ENCODE results near the gene SMIM17. TPM values are rescaled to one million over a fixed set of nuclear protein-coding genes. Genes with fewer than 3 reads are reported as not detected.
A peak's percentile ranks its signal among the peaks of the same experiment; 100 is the strongest.

Gene SMIM17
- total RNA-seq, 2 experiments from 2014 or later: not detected

GRCh38 chr19:56617531-56617930, 25.4 kb upstream of the SMIM17 start:
- no peaks in the 10 kb centered on the region for H3K4me1 Mint-ChIP-seq (ENCODE audit: low read depth)
- H3K9me3 Mint-ChIP-seq: peaks cover 90% of the 10 kb centered on the region
- ChIA-PET CTCF (no interaction called here), POLR2A (no interaction called here)
- DNase-seq: no peak
- no peaks in the 10 kb centered on the region for H3K27me3 Mint-ChIP-seq
- no peak overlapping the region for H3K4me3 Mint-ChIP-seq
- peaks cover 95% of the 10 kb centered on the region for H3K36me3 Mint-ChIP-seq
- H3K27ac Mint-ChIP-seq: no peak overlapping the region
- intact Hi-C loops (cut with micrococcal nuclease): no loop called here

GRCh38 chr19:56619121-56619520, 23.8 kb upstream of the SMIM17 start:
- no peak for DNase-seq
- intact Hi-C loops (cut with micrococcal nuclease): no loop called here
- H3K4me3 Mint-ChIP-seq: no peak overlapping the region
- no peaks in the 10 kb centered on the region for H3K27me3 Mint-ChIP-seq
- H3K4me1 Mint-ChIP-seq (ENCODE audit: low read depth): no peaks in the 10 kb centered on the region
- POLR2A ChIA-PET: no interaction called here
- peaks cover 84% of the 10 kb centered on the region for H3K9me3 Mint-ChIP-seq
- peaks cover 93% of the 10 kb centered on the region for H3K36me3 Mint-ChIP-seq
- CTCF ChIA-PET: no interaction called here
- H3K27ac Mint-ChIP-seq: no peak overlapping the region

GRCh38 chr19:56622374-56622773, 20.6 kb upstream of the SMIM17 start:
- CTCF ChIA-PET: no interaction called here
- H3K4me1 Mint-ChIP-seq (ENCODE audit: low read depth): no peaks in the 10 kb centered on the region
- POLR2A ChIA-PET: no interaction called here
- no peaks in the 10 kb centered on the region for H3K27me3 Mint-ChIP-seq
- H3K9me3 Mint-ChIP-seq: peaks cover 72% of the 10 kb centered on the region
- H3K27ac Mint-ChIP-seq: no peak overlapping the region
- no peak for DNase-seq
- intact Hi-C loops (cut with micrococcal nuclease): no loop called here
- H3K4me3 Mint-ChIP-seq: no peak overlapping the region
- H3K36me3 Mint-ChIP-seq: peaks cover 79% of the 10 kb centered on the region

DNA sequence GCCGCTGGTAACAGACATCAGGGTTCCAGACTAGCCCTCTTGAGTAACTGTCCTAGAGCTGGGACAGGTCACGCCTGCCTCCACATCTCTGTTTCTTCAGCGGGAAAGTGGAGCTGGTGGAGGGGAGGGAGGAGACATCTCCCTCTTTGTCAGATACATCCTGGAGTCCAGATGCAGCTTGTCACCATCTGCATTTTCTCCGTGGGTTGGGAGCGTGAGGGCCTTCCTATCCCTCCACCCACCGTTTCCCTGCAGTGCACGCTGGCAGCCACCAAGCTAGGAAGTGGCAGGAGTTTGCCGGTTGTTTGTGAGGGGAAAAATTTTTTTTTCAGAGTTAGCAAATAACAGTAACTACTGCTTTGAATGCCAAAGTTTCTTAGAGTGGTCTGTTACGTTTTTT, 20.0 kb upstream of the SMIM17 start:
- H3K4me3 Mint-ChIP-seq: no peak overlapping the region
- intact Hi-C loops (cut with micrococcal nuclease): no loop called here

GRCh38 chr19:56625708-56626107, 17.3 kb upstream of the SMIM17 start:
- no peak for DNase-seq
- CTCF ChIA-PET: no interaction called here
- POLR2A ChIA-PET: no interaction called here
- Mint-ChIP-seq H3K4me1 (ENCODE audit: low read depth) (no peaks in the 10 kb centered on the region), H3K4me3 (no peak overlapping the region), H3K36me3 (peaks cover 61% of the 10 kb centered on the region), H3K9me3 (peaks cover 73% of the 10 kb centered on the region), H3K27ac (no peak overlapping the region), H3K27me3 (no peaks in the 10 kb centered on the region)
- intact Hi-C loops (cut with micrococcal nuclease): no loop called here

More for the DNA sequence above, 20.0 kb upstream of the SMIM17 start:
- no peak overlapping the region for H3K27ac Mint-ChIP-seq
- ChIA-PET CTCF (no interaction called here), POLR2A (no interaction called here)
- H3K4me1 Mint-ChIP-seq (ENCODE audit: low read depth): no peaks in the 10 kb centered on the region
- peaks cover 72% of the 10 kb centered on the region for H3K9me3 Mint-ChIP-seq
- H3K36me3 Mint-ChIP-seq: peaks cover 72% of the 10 kb centered on the region
- no peaks in the 10 kb centered on the region for H3K27me3 Mint-ChIP-seq
- DNase-seq: no peak

GRCh38 chr19:56633021-56633420, 9.9 kb upstream of the SMIM17 start:
- intact Hi-C loops (cut with micrococcal nuclease): no loop called here
- Mint-ChIP-seq H3K36me3 (peaks cover 22% of the 10 kb centered on the region), H3K27ac (no peak overlapping the region), H3K9me3 (peaks cover 78% of the 10 kb centered on the region), H3K27me3 (no peaks in the 10 kb centered on the region), H3K4me1 (ENCODE audit: low read depth) (no peaks in the 10 kb centered on the region), H3K4me3 (no peak overlapping the region)
- DNase-seq: no peak
- ChIA-PET CTCF (no interaction called here), POLR2A (no interaction called here)

GRCh38 chr19:56637976-56638555, 4.9 kb upstream of the SMIM17 start:
- intact Hi-C loops (cut with micrococcal nuclease): no loop called here
- Mint-ChIP-seq H3K4me3 (no peak overlapping the region), H3K27me3 (no peaks in the 10 kb centered on the region), H3K4me1 (ENCODE audit: low read depth) (no peaks in the 10 kb centered on the region), H3K36me3 (peaks cover 19% of the 10 kb centered on the region), H3K27ac (no peak overlapping the region), H3K9me3 (peaks cover 65% of the 10 kb centered on the region)
- ChIA-PET CTCF (no interaction called here), POLR2A (no interaction called here)
- peak; percentile 60 for DNase-seq

GRCh38 chr19:56639217-56639616, 3.7 kb upstream of the SMIM17 start:
- no peak overlapping the region for H3K27ac Mint-ChIP-seq
- H3K4me1 Mint-ChIP-seq (ENCODE audit: low read depth): no peaks in the 10 kb centered on the region
- H3K9me3 Mint-ChIP-seq: peaks cover 61% of the 10 kb centered on the region
- ChIA-PET POLR2A (no interaction called here), CTCF (no interaction called here)
- peaks cover 5% of the 10 kb centered on the region for H3K27me3 Mint-ChIP-seq
- DNase-seq: no peak
- intact Hi-C loops (cut with micrococcal nuclease): no loop called here
- H3K4me3 Mint-ChIP-seq: no peak overlapping the region
- peaks cover 26% of the 10 kb centered on the region for H3K36me3 Mint-ChIP-seq

DNA sequence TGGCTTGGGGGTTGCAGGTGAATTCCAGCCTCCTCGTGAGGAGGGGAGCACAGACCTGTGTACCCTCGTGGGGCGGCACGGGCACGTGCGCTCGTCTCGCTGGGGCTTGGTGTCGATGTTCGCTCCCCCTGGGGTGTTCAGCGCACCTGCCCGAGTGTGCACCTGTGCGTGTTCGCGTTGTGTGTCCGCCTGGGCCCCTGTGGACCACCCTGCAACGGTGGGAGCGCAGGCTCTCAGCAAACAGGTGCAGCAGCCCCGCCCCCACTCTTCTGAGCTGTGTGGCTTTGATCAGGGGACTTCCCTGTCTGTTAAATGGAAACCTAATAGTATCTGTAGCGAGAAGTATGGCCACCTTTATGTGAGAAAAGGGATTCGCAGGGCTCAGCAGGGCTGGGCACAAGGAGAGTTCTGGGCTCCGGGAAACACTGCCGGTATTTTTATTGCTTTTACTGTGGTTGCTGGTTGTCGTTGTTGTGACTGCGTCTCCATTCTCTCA, 549 bp downstream of the SMIM17 start:
- Mint-ChIP-seq H3K36me3 (peaks cover 26% of the 10 kb centered on the region), H3K4me1 (ENCODE audit: low read depth) (no peaks in the 10 kb centered on the region), H3K9me3 (peaks cover 64% of the 10 kb centered on the region), H3K27me3 (peaks cover 9% of the 10 kb centered on the region), H3K4me3 (no peak overlapping the region), H3K27ac (no peak overlapping the region)
- intact Hi-C loops (cut with micrococcal nuclease): no loop called here
- no peak for DNase-seq
- ChIA-PET CTCF (no interaction called here), POLR2A (no interaction called here)

GRCh38 chr19:56654151-56654550, 11.2 kb downstream of the SMIM17 start:
- ChIA-PET POLR2A (no interaction called here), CTCF (no interaction called here)
- peaks cover 58% of the 10 kb centered on the region for H3K9me3 Mint-ChIP-seq

GRCh38 chr19:56660381-56661107, 17.6 kb downstream of the SMIM17 start:
- intact Hi-C loops (cut with micrococcal nuclease): no loop called here
- Mint-ChIP-seq H3K9me3 (peaks cover 46% of the 10 kb centered on the region), H3K36me3 (peaks cover 27% of the 10 kb centered on the region), H3K4me3 (no peak overlapping the region), H3K27me3 (no peaks in the 10 kb centered on the region), H3K27ac (no peak overlapping the region), H3K4me1 (ENCODE audit: low read depth) (no peaks in the 10 kb centered on the region)
- ChIA-PET POLR2A (no interaction called here), CTCF (interaction anchor here (0.7 kb wide), 1 partner anchor 1543 kb away, joined by 3 read pairs; the partner anchor contains the start of gene PPP1R12C)
- DNase-seq: no peak

More at GRCh38 chr19:56654151-56654550, 11.2 kb downstream of the SMIM17 start:
- intact Hi-C loops (cut with micrococcal nuclease): no loop called here
- H3K27me3 Mint-ChIP-seq: no peaks in the 10 kb centered on the region
- no peaks in the 10 kb centered on the region for H3K4me1 Mint-ChIP-seq (ENCODE audit: low read depth)
- H3K27ac Mint-ChIP-seq: no peak overlapping the region
- peaks cover 5% of the 10 kb centered on the region for H3K36me3 Mint-ChIP-seq
- no peak for DNase-seq
- H3K4me3 Mint-ChIP-seq: no peak overlapping the region

DNA sequence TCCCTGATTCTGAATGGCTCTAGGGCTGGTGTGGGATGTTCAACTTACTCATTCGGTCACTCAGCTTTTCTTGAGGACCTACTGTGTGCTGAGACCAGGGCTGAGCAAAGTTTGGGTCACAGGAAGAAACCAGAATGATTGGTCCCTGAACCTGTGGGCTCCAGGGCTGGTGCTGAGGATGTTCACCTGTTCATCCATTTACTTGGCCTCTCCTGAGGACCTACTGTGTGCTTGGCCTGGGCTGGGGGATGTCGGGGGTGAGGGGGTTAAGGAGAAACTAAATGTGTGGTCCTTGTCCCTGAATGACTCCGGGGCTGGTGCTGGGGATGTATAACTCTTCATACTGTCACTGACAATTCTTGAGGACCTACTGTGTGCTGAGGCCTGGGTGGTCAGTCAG, 18.3 kb downstream of the SMIM17 start:
- DNase-seq: no peak
- Mint-ChIP-seq H3K27me3 (no peaks in the 10 kb centered on the region), H3K9me3 (peaks cover 45% of the 10 kb centered on the region), H3K27ac (no peak overlapping the region), H3K4me1 (ENCODE audit: low read depth) (no peaks in the 10 kb centered on the region), H3K36me3 (peaks cover 30% of the 10 kb centered on the region), H3K4me3 (no peak overlapping the region)
- ChIA-PET CTCF (interaction anchor here (0.7 kb wide), 1 partner anchor 1544 kb away, joined by 3 read pairs; the partner anchor contains the start of gene PPP1R12C), POLR2A (no interaction called here)
- intact Hi-C loops (cut with micrococcal nuclease): no loop called here

DNA sequence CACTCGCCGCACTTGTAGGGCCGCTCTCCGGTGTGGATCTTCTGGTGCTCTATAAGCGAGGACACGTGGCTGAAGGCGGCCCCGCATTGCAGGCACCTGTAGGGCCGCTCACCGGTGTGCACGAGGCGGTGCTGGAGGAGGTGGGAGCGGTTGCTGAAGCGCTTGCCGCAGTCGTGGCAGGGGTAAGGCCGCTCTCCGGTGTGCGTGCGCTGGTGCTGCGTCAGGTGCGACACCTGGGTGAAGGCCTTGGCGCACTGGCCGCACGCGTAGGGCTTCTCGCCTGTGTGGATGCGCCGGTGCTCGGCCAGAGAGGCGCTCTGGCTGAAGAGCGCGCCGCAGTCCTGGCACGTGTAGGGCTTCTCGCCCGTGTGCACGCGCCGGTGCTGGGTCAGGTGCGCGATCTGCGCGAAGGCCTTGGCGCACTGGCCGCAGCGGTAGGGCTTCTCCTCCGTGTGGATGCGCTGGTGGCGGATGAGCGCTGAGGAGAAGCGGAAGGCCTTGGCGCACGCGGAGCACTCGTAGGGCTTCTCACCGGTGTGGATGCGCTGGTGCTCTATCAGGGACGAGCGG, 21.1 kb downstream of the SMIM17 start:
- DNase-seq: no peak
- CTCF ChIA-PET: no interaction called here
- POLR2A ChIA-PET: no interaction called here
- Mint-ChIP-seq H3K9me3 (peaks cover 50% of the 10 kb centered on the region), H3K27ac (no peak overlapping the region), H3K4me1 (ENCODE audit: low read depth) (no peaks in the 10 kb centered on the region), H3K27me3 (no peaks in the 10 kb centered on the region), H3K36me3 (peaks cover 37% of the 10 kb centered on the region), H3K4me3 (no peak overlapping the region)
- intact Hi-C loops (cut with micrococcal nuclease): no loop called here

All from activated CD4-positive, alpha-beta memory T cell treated with anti-CD3 and anti-CD28 coated beads for 36 hours (primary cell).